ENCODE data around the gene TPRG1L.

Gene TPRG1L

GRCh38 chr1:3630161-3630611 is 5.4 kb downstream of the TPRG1L start:
- FAIRE-seq, result no peak

- FAIRE-seq, result no peak
Observed at GRCh38 chr1:3630914-3631313, 6.1 kb downstream of the TPRG1L start.

GRCh38 chr1:3631320-3632260 is 6.8 kb downstream of the TPRG1L start:
- FAIRE-seq, result no peak

DNA sequence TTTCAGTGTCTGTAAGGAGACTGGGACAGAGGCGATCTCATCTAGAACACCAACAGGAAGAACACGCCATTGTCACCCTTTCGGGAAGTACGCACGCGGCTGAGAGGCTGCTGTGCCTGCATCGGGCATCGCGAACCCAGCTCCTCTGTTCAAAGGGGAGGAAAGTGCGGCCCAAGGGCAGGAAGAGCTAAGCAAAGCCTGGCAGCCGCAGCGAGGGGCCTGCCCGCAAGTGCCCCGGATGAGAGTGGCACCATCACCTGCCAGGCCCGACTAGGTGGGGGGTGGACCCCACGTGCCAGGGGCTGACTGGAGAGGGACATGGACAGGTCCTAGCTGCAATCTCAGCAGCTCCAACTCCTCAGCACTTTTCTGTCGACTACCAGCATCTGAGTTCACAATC is 7.5 kb downstream of the TPRG1L start:
- FAIRE-seq, result no peak

DNA sequence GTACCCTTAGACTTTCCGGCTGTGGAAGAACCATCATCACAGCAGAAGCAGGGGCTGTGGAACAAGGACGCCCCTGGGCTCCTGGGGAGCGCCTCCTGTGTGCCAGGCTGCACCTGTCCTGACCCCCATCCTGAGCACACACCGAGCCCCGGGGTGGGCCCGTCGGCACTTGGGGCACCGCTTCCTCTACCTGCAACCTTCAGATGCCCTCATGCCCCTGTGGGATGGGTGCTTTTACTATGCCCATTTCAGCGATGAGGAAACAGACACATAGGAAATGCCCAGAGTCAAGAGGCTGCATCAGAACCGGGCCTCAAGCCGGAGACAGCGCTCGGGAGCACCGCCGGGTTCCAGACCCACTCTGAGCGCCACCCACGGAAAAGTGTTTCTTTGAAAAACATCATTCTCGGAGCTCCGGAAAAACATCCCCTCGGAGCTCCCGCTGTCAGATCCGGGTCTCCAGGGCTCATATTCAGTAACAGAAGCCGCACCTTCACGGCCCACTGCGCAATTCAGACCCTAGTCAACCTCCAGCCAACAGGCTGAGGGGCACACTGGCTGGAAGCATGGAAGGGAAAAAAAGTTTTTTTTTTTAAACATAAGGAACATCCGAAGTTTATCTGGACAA is 8.0 kb downstream of the TPRG1L start:
- no peak for FAIRE-seq

- FAIRE-seq, result no peak
Observed at GRCh38 chr1:3633344-3634058, 8.7 kb downstream of the TPRG1L start.

DNA sequence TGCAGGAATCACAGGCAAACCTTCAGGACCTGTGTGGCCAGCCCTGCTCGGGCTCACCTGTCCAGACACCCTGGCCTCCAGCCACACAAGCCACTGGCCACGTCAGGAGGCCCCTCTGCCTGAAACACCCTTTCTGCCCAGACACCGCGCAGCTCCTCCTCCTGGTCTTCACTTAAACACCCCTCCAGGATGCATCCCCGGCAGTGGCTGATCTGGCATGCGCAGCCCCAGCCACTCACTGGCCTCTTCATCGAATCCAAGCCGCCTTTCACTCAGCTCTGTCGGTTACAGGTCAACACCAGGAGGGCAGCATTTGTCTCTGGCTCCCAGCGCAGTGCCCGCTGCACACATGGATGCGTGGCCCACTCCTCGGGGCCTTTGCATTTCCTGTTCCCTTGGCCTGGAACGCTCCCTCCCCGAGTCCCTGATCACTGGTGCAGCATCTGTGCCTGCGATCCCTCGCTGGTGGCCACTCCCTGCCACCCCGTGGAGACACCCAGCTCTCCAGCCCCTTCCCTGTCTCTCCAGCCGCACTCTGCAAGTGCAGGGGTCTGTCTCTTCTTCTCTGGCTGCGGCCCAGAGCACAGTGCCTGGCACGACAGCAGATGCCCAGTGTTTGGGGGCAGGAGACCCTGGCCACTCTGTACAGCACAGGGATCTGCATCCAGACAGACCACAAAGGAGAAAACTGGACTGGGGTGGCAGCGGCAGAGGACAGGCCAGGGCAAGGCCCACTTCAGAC is 9.4 kb downstream of the TPRG1L start:
- no peak for FAIRE-seq

GRCh38 chr1:3636080-3636479 is 11.3 kb downstream of the TPRG1L start:
- FAIRE-seq, result no peak

DNA sequence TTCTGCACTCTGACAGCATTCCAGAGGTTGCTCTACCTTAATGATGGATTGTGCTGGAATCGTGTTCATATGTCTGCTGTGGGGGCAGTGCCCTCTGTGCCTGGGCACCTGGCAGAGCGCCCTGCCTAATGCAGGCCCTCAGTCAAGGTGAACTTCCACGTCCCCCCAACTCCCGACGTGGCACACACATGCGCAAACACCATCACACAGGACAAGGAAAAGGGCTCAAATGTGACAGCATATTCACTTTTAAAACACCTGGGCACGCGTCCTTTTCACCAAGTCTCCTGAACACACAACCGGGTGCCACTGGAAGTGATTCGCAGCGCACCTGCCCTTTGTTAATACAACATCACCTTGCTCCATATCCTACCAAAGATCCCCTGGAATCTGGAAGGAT is 11.7 kb downstream of the TPRG1L start:
- no peak for FAIRE-seq

- no peak for FAIRE-seq
Observed at GRCh38 chr1:3638027-3638426, 13.2 kb downstream of the TPRG1L start.

- no peak for FAIRE-seq
Observed at GRCh38 chr1:3638676-3639075, 13.9 kb downstream of the TPRG1L start.

DNA sequence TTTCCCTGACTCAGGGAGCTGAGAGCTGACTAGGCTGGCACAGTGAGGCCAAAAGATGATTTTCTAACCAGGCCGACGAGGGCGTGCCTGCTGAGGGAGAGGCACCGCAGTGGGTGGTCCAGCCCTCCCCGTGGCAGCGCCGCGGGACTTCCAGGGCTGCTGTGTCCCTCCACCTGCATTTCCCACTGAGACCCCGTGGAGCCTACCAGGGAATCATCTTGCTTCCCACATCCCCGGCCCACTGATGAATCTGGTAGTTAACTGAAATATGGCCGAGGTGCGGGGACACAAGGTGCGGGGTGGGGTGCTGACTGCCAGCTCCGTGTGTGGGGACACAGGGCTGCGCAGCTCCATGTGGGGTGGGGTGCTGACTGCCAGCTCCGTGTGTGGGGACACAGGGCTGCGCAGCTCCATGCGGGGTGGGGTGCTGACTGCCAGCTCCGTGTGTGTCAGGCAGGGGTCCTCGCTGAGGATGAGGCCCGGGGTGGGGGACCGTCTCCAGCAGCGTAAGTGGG is 14.6 kb downstream of the TPRG1L start:
- no peak for FAIRE-seq

DNA sequence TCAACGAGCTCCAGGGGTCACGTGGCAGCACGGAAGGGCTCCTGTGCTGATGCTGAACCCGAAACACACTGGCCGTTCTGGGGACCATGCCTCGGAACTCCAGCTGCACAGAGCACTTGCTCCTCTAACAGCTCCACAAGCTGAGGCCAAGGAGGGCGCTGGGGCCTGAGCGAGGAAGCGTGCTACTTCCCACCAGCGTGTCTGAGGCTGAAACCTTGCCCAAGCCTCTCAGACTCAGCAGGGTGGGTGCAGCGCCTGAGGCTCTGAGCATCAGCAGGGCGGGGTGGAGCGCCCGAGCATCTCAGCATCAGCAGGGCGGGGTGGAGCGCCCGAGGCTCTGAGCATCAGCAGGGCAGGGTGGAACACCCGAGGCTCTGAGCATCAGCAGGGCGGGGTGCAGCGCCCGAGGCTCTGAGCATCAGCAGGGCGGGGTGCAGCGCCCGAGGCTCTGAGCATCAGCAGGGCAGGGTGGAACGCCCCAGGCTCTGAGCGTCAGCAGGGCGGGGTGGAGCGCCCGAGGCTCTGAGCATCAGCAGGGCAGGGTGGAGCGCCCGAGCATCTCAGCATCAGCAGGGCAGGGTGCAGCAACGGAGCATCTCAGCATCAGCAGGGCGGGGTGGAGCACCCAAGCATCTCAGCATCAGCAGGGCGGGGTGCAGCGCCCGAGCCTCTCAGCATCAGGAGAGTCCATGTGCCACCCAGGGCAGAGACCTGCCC is 15.5 kb downstream of the TPRG1L start:
- FAIRE-seq, result no peak

GRCh38 chr1:3641046-3641760 is 16.4 kb downstream of the TPRG1L start:
- no peak for FAIRE-seq

GRCh38 chr1:3641816-3642215 is 17.0 kb downstream of the TPRG1L start:
- FAIRE-seq, result no peak

- FAIRE-seq, result no peak
Observed at GRCh38 chr1:3642919-3643675, 18.3 kb downstream of the TPRG1L start.

DNA sequence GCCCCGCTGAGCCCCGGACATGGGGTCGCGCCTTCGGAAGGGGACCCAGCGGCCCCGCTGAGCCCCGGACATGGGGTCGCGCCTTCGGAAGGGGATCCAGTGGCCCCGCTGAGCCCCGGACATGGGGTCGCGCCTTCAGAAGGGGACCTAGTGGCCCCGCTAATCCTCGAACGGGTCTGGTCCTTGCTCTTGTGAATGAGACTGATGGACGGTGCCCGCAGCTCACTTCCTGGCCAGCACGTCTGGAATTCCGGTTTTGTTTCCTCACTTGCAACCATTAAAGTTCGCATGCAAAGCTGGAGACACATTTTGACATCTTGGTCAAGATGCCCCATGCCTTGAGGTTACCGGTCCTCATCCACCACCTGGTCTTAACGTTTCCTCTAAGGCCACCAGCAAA is 19.5 kb downstream of the TPRG1L start:
- no peak for FAIRE-seq

GRCh38 chr1:3645247-3645646 is 20.4 kb downstream of the TPRG1L start:
- FAIRE-seq, result no peak

GRCh38 chr1:3645666-3646355 is 21.0 kb downstream of the TPRG1L start:
- no peak for FAIRE-seq

DNA sequence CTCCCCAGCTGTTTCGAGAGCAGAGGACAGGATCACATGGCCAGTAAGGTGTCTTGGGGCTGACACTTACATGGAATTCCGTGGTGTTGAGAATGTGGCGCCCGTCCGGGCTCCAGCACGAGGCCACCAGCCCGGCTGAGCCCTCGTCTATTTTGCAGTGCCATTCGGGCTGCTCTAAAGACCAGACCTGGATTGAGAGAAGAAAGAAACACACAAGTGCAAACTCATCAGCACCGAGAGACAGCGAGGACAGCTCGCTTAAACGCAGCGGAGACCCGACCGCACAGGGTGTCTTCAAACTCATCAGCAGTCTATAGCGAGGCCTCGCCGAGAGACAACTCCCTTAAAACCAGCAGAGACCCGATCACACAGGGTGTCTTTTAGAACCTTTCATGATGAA is 21.8 kb downstream of the TPRG1L start:
- FAIRE-seq, result no peak

Data from colon (tissue), 2 donors.